PFSK-1 (cell line): ENCODE data around the gene SIX1.

Source experiments
- FOXP2 ChIP-seq: optimal IDR thresholded peaks from 2 replicates; pipeline ENCODE3; 2011; ENCODE audit warnings: borderline replicate concordance, control low read depth, inconsistent platforms; ENCODE audit not compliant: insufficient read depth; ENCODE audit errors: extremely low read length, extremely low read depth
- POLR2AphosphoS5 ChIP-seq: IDR thresholded peaks from 2 replicates; pipeline ENCODE4 v1.6.1; 2012; ENCODE audit warnings: low read depth, mild to moderate bottlenecking, control low read depth, low read length, moderate library complexity
- REST ChIP-seq, 2 experiments: IDR thresholded peaks; 2 replicates each; pipeline versions ENCODE4 v1.6.1 to v1.8.0; 2011 to 2012; ENCODE audit warnings: low read depth in 2 of 2, low read length in 2 of 2, control low read depth in 1 of 2, inconsistent platforms in 1 of 2, mild to moderate bottlenecking in 1 of 2, moderate library complexity in 1 of 2; ENCODE audit not compliant: insufficient read depth in 1 of 2
- SIN3A ChIP-seq: IDR thresholded peaks from 2 replicates; pipeline ENCODE4 v1.6.1; 2012; ENCODE audit warnings: mild to moderate bottlenecking, low read length, moderate library complexity, borderline replicate concordance; ENCODE audit not compliant: insufficient read depth
- TAF1 ChIP-seq: IDR thresholded peaks from 2 replicates; pipeline ENCODE4 v1.6.1; 2012; ENCODE audit warnings: low read length, control low read depth, borderline replicate concordance; ENCODE audit not compliant: insufficient read depth

The SIX1 gene

DNA sequence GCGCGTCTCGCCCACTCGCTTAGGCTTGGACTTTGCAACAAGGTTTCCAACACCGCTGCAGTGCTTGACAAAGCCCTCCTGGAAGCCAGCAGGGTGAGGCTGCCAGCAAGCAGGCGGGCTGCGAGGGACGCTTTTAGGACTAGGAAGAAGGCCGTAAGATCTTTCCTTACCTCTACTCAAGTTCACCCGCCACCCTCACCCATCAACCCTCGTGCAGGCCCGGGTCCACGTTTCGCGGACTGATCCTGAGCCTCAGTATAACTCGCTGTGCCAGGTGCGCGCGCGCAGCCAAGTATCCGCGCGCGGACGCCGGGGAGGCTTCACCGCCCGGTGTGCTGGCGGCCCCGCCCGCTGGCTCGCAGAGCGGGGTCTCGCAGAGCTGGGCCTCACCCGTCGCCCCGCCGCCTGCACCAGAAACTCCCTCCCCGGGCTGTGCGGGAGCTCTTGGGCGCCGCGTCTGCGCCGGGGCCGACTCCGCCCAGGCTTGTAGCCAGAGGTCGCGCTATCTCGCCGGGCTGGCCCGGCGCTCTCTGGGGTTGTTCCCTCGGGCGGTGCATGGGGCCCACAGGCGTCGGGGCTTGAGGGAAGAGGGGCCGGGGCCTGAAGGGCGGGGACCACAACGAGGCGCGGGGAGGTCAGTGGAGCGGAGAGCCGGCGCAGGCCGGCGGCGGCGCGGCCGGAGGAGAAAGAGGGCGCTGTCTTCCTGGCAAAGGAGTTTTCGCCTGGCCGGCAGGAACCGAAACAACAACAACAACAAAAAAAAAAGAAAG is 7.6 kb upstream of the SIX1 start:
- TF ChIP-seq POLR2AphosphoS5 (no peak), TAF1 (no peak), FOXP2 (no peak), SIN3A (no peak), REST (IDR thresholded peaks at IDR 0.05; ENCODE audit: insufficient read depth in 1 of 2, low read depth in 2 of 2, low read length in 2 of 2) (no peak)

DNA sequence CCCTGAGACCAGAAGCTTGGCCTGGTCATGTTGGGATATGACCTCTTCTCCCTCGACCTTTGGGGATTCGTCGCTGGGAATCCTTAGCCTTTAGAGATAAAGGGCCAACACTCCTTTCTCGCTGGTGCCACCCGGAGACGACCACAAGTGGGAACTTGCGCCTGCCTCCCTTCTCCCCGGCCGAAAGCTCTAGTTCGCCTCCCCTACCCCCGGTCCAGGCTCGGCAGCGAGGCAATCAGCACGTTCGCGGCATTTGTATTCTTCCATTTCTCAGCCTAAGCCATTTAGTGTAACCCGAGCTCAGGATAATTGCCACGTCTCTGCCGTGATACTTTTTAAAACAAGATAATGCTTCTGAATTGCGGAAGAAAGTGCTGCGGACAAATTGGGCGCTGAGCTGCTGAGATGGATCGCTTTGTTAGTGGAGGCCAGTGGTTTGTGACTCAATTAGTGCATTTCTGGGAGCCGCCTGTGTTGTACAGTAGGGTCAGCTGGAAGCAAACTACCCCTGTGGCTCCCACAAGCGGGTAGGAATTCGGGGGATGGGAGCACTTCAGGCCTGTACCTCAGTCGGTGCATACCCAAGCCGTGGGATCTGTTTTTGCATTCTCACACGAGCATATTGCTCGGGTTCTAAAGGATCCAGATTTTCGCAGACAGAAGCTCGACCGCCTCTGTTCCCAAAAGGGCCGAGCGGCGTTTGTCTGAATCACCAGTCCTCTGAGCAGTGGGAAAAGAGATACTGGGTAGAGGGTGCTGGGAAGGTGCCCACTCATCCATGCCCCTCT is 6.8 kb upstream of the SIX1 start:
- no peak for TF ChIP-seq REST (IDR thresholded peaks at IDR 0.05; ENCODE audit: insufficient read depth in 1 of 2, low read depth in 2 of 2, low read length in 2 of 2)
- TF ChIP-seq POLR2AphosphoS5 = no peak
- TF ChIP-seq TAF1 = no peak

- TF ChIP-seq REST (IDR thresholded peaks at IDR 0.05; ENCODE audit: insufficient read depth in 1 of 2, low read depth in 2 of 2, low read length in 2 of 2) (no peak), FOXP2 (no peak), TAF1 (no peak), SIN3A (no peak), POLR2AphosphoS5 (no peak)
Measured at GRCh38 chr14:60655119-60655897, 6.0 kb upstream of the SIX1 start.

GRCh38 chr14:60654334-60654821 is 5.1 kb upstream of the SIX1 start:
- TF ChIP-seq FOXP2 (no peak), TAF1 (no peak), REST (IDR thresholded peaks at IDR 0.05; ENCODE audit: insufficient read depth in 1 of 2, low read depth in 2 of 2, low read length in 2 of 2) (no peak), SIN3A (no peak), POLR2AphosphoS5 (no peak)
